HCT116 (cell line): Measurements from ENCODE around the gene TCAP. TPM values are rescaled to one million over a fixed set of nuclear protein-coding genes. Genes with fewer than 3 reads are reported as not detected.
A peak's percentile ranks its signal among the peaks of the same experiment; 100 is the strongest.

Source experiments
- ATAC-seq: fragments of 200-7000 bp; cut with Tn5 transposase; 2 replicates; pipeline ENCODE4 v1.9.1; 2020; ENCODE audit warnings: mild to moderate bottlenecking, moderate library complexity
- BruUV-seq: library from RNA; stranded (reverse); fragments of 400-500 nt; replicated peaks from 2 replicates; lab custom pipeline; 2021; lab: Mats Ljungman, UMichigan
- CTCF ChIA-PET: fragments of 300-600 bp; sonication (Branson Sonifier 250); formaldehyde crosslinking; loops from one replicate; lab custom pipeline; 2021; ENCODE audit warnings: antibody characterized with exemption; lab: Charles Lee
- POLR2A ChIA-PET: fragments of 300-600, 350-600 bp; sonication (Branson Sonifier 250); formaldehyde crosslinking; loops from one replicate; lab custom pipeline; 2021; ENCODE audit warnings: antibody characterized with exemption; lab: Charles Lee
- RAD21 ChIA-PET, 2 experiments: fragments of 300-600 bp; sonication (Branson Sonifier 250); formaldehyde crosslinking; loops; one replicate each; lab custom pipeline; 2023; ENCODE audit warnings: low total read pairs in 2 of 2; ENCODE audit not compliant: uncharacterized antibody in 2 of 2, unreplicated experiment in 2 of 2, low non-redundant PET in 1 of 2; lab: Charles Lee
- DNase-seq: peaks from one replicate; pipeline ENCODE4 v3.0.0-alpha.2; 2010; ENCODE audit warnings: low read depth, low spot score
- H2AFZ ChIP-seq: fragments of 200-600 bp; shearing (Covaris generic), sonication (generic); 2 replicates; pipeline ENCODE4 v1.6.1; 2017; ENCODE audit warnings: low read depth, mixed run types, mixed read lengths, antibody characterized with exemption, low read length; ENCODE audit not compliant: poor library complexity, severe bottlenecking
- H3K27ac ChIP-seq: 2 replicates; pipeline ENCODE4 v1.5.1; 2012; ENCODE audit warnings: low read depth, low read length
- H3K27me3 ChIP-seq: fragments of 200-600 bp; sonication (generic); 2 replicates; pipeline ENCODE4 v1.6.1; 2016; ENCODE audit warnings: mixed run types, low read length, mixed read lengths; ENCODE audit not compliant: insufficient read depth
- H3K36me3 ChIP-seq, 2 experiments: fragments of 200-500 bp in 1 of 2; fragments of 200-600 bp in 1 of 2; sonication (Bioruptor generic) in 1 of 2; sonication (generic) in 1 of 2; 2 replicates each; pipeline versions ENCODE4 v1.5.1 to v1.6.1; 2014 to 2016; ENCODE audit warnings: low read length in 2 of 2, inconsistent platforms in 1 of 2, mixed read lengths in 1 of 2, mixed run types in 1 of 2; ENCODE audit not compliant: insufficient read depth in 2 of 2, control insufficient read depth in 1 of 2
- H3K4me1 ChIP-seq, 2 experiments: fragments of 200-600 bp in 1 of 2; sonication (generic) in 1 of 2; 2 replicates each; pipeline versions ENCODE4 v1.5.1 to v1.6.1; 2012 to 2017; ENCODE audit warnings: low read length in 2 of 2, inconsistent platforms in 1 of 2, mild to moderate bottlenecking in 1 of 2, mixed read lengths in 1 of 2, mixed run types in 1 of 2, moderate library complexity in 1 of 2; ENCODE audit not compliant: insufficient read depth in 2 of 2, control insufficient read depth in 1 of 2
- H3K4me2 ChIP-seq: fragments of 200-600 bp; sonication (generic); 2 replicates; pipeline ENCODE4 v1.6.1; 2017; ENCODE audit warnings: mixed run types, low read length, mixed read lengths
- H3K4me3 ChIP-seq, 2 experiments: fragments of 200-600 bp in 1 of 2; sonication (generic) in 1 of 2; replicated peaks in 1 of 2; 2 replicates each; pipeline ENCODE4 v1.5.1; 2011 to 2016; ENCODE audit warnings: low read length in 2 of 2, control low read depth in 1 of 2, low read depth in 1 of 2, mild to moderate bottlenecking in 1 of 2, mixed read lengths in 1 of 2, mixed run types in 1 of 2
- H3K79me2 ChIP-seq: fragments of 200-600 bp; sonication (generic); 2 replicates; pipeline ENCODE4 v1.6.1; 2017; ENCODE audit warnings: mild to moderate bottlenecking, mixed run types, low read length, moderate library complexity, mixed read lengths; ENCODE audit not compliant: insufficient read depth
- H3K9ac ChIP-seq: fragments of 200-600 bp; sonication (generic); 2 replicates; pipeline ENCODE4 v1.6.1; 2016; ENCODE audit warnings: low read length, mixed read lengths
- H3K9me2 ChIP-seq: fragments of 200-600 bp; sonication (generic), shearing (Covaris generic); 2 replicates; pipeline ENCODE4 v1.6.1; 2017; ENCODE audit warnings: mixed run types, mild to moderate bottlenecking, moderate library complexity; ENCODE audit not compliant: insufficient read depth
- H3K9me3 ChIP-seq, 2 experiments: fragments of 200-500 bp in 1 of 2; fragments of 200-600 bp in 1 of 2; sonication (Bioruptor generic) in 1 of 2; sonication (generic) in 1 of 2; 2 replicates each; pipeline ENCODE4 v1.6.1; 2014 to 2017; ENCODE audit warnings: low read length in 2 of 2, mixed read lengths in 2 of 2, inconsistent platforms in 1 of 2, low read depth in 1 of 2, mild to moderate bottlenecking in 1 of 2, mixed run types in 1 of 2, moderate library complexity in 1 of 2; ENCODE audit not compliant: control insufficient read depth in 1 of 2, insufficient read depth in 1 of 2
- H4K20me1 ChIP-seq: fragments of 200-600 bp; sonication (generic), shearing (Covaris generic); 2 replicates; pipeline ENCODE4 v1.6.1; 2017; ENCODE audit warnings: mixed run types, mild to moderate bottlenecking, moderate library complexity; ENCODE audit not compliant: insufficient read depth
- CBX3 ChIP-seq: IDR thresholded peaks from 2 replicates; pipeline ENCODE4 v1.6.1; 2012; ENCODE audit warnings: low read depth
- CEBPB ChIP-seq: IDR thresholded peaks from 2 replicates; pipeline ENCODE4 v1.6.1; 2012; ENCODE audit warnings: low read depth
- EGR1 ChIP-seq: IDR thresholded peaks from 2 replicates; pipeline ENCODE4 v1.6.1; 2012; ENCODE audit warnings: low read depth
- ELF1 ChIP-seq: IDR thresholded peaks from 2 replicates; pipeline ENCODE4 v1.6.1; 2012; ENCODE audit warnings: low read depth, borderline replicate concordance
- EZH2 ChIP-seq: fragments of 200-600 bp; sonication (generic); IDR thresholded peaks from 2 replicates; pipeline ENCODE4 v1.6.1; 2017; ENCODE audit warnings: antibody characterized with exemption, mixed run types
- EZH2phosphoT487 ChIP-seq: fragments of 200-600 bp; IDR thresholded peaks from 2 replicates; pipeline ENCODE4 v1.6.1; 2018; ENCODE audit warnings: antibody characterized with exemption, borderline replicate concordance
- FOSL1 ChIP-seq: IDR thresholded peaks from 2 replicates; pipeline ENCODE4 v1.6.1; 2012; ENCODE audit warnings: low read depth
- JUND ChIP-seq: IDR thresholded peaks from 2 replicates; pipeline ENCODE4 v1.6.1; 2012
- POLR2A ChIP-seq: IDR thresholded peaks from 2 replicates; pipeline ENCODE4 v1.7.0; 2011; ENCODE audit warnings: borderline replicate concordance; ENCODE audit not compliant: insufficient read depth, insufficient read length; ENCODE audit errors: extremely low read depth
- POLR2AphosphoS5 ChIP-seq: IDR thresholded peaks from 2 replicates; pipeline ENCODE4 v1.6.1; 2011; ENCODE audit warnings: mild to moderate bottlenecking, low read depth, low read length, moderate library complexity
- RAD21 ChIP-seq: IDR thresholded peaks from 2 replicates; pipeline ENCODE4 v1.6.1; 2012; ENCODE audit warnings: low read depth, mild to moderate bottlenecking
- SIN3A ChIP-seq: IDR thresholded peaks from 2 replicates; pipeline ENCODE4 v1.6.1; 2012; ENCODE audit warnings: low read depth
- TCF7L2 ChIP-seq: IDR thresholded peaks from 2 replicates; pipeline ENCODE4 v1.7.0; 2011; ENCODE audit warnings: borderline replicate concordance, inconsistent platforms; ENCODE audit not compliant: insufficient read depth, insufficient read length; ENCODE audit errors: extremely low read depth
- YY1 ChIP-seq: IDR thresholded peaks from 2 replicates; pipeline ENCODE4 v1.6.1; 2011; ENCODE audit warnings: low read length, low read depth, moderate library complexity, mild to moderate bottlenecking; ENCODE audit not compliant: insufficient replicate concordance; ENCODE audit errors: extremely low read depth
- ZNF274 ChIP-seq: fragments of 200-500 bp; sonication (Bioruptor generic); IDR thresholded peaks from 2 replicates; pipeline ENCODE4 v1.6.1; 2014; ENCODE audit warnings: mild to moderate bottlenecking, low read depth, low read length, inconsistent platforms
- intact Hi-C: fragments of 100-400 bp; cut with micrococcal nuclease; formaldehyde crosslinking; loops from 2 replicates; pipeline ENCODE4 v1.10.0; 2022
- total RNA-seq: library from RNA; stranded (reverse); gene quantifications from one replicate; pipeline ENCODE4 v1.2.1, GENCODE V29; 2021; ENCODE audit not compliant: unreplicated experiment
- TF ChIP-seq, protein P1 (sequence below), 3 experiments: fragments of 200-600 bp in 1 of 3; sonication (generic) in 1 of 3; IDR thresholded peaks in 2 of 3; conservative IDR thresholded peaks in 1 of 3; 2 replicates each; pipeline ENCODE4 v1.5.1; 2012 to 2017; ENCODE audit warnings: low read depth in 2 of 3, low read length in 2 of 3, antibody characterized with exemption in 1 of 3, borderline replicate concordance in 1 of 3, control low read depth in 1 of 3, mild to moderate bottlenecking in 1 of 3, mixed read lengths in 1 of 3, mixed run types in 1 of 3, moderate library complexity in 1 of 3; ENCODE audit not compliant: insufficient read depth in 1 of 3
- TF ChIP-seq, protein P2 (sequence below): IDR thresholded peaks from 2 replicates; pipeline ENCODE4 v1.6.1; 2012; ENCODE audit warnings: low read depth
- TF ChIP-seq, protein P3 (sequence below): IDR thresholded peaks from 2 replicates; pipeline ENCODE4 v1.6.1; 2012

TCAP gene
- total RNA-seq, 1 experiment from 2014 or later = 1.5 TPM

DNA sequence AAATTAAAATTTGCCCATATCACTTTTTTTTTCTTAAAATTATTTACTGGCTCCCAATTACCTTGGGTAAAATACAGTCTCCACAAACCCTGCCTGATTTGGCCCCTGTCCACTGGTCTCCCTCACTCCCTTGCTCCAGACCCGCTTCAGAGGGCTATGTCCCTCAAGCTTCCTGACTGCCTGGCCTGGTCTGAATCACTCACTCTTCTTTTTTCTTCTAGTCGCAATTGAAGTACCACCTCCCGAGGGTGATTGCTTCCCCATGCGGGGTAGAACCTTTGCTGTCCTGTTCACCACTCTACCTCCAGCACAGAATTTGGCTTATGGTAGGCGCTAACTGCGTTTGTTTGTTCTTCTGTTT lies 23.3 kb downstream of the TCAP start:
- ChIA-PET CTCF (interaction anchor here (1.0 to 2.4 kb wide), 9 partner anchors 17 to 706 kb away, joined by 3 to 9 read pairs (median 4); no protein-coding TSS in a partner anchor), POLR2A (interaction anchor here (0.9 to 2.1 kb wide), 3 partner anchors 11 to 41 kb away, joined by 3 to 16 read pairs (median 6); partner anchors contain the start of genes ERBB2 and MIEN1), RAD21 (interaction anchor here in 1 of 2 experiments (1.1 kb wide), 1 partner anchor 42 kb away, joined by 3 read pairs; the partner anchor contains the start of gene MIEN1)
- H3K4me2 ChIP-seq = peak overlapping the region; percentile 91
- no peaks in the 10 kb centered on the region for H3K9me2 ChIP-seq
- intact Hi-C loops = no loop called here
- ATAC-seq = no peak
- H3K27me3 ChIP-seq = no peaks in the 10 kb centered on the region
- H3K4me1 ChIP-seq = peaks cover 10 to 19% of the 10 kb centered on the region in 2 experiments; a peak in 3 of 4 replicates
- no peaks in the 10 kb centered on the region for H3K36me3 ChIP-seq
- H4K20me1 ChIP-seq = no peaks in the 10 kb centered on the region
- H3K9ac ChIP-seq = peak overlapping the region; percentile 77
- TSS peak; percentile 94 for BruUV-seq
- TF ChIP-seq, protein P1, sequence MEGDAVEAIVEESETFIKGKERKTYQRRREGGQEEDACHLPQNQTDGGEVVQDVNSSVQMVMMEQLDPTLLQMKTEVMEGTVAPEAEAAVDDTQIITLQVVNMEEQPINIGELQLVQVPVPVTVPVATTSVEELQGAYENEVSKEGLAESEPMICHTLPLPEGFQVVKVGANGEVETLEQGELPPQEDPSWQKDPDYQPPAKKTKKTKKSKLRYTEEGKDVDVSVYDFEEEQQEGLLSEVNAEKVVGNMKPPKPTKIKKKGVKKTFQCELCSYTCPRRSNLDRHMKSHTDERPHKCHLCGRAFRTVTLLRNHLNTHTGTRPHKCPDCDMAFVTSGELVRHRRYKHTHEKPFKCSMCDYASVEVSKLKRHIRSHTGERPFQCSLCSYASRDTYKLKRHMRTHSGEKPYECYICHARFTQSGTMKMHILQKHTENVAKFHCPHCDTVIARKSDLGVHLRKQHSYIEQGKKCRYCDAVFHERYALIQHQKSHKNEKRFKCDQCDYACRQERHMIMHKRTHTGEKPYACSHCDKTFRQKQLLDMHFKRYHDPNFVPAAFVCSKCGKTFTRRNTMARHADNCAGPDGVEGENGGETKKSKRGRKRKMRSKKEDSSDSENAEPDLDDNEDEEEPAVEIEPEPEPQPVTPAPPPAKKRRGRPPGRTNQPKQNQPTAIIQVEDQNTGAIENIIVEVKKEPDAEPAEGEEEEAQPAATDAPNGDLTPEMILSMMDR (IDR thresholded peaks at IDR 0.05 in 2 of 3, conservative IDR thresholded peaks at IDR 0.05 in 1 of 3; ENCODE audit: borderline replicate concordance in 1 of 3, insufficient read depth in 1 of 3, low read depth in 2 of 3, low read length in 2 of 3) = no peak
- TF ChIP-seq FOSL1 = no peak
- TF ChIP-seq EZH2 = no peak
- no peak for TF ChIP-seq EGR1
- TF ChIP-seq POLR2AphosphoS5 = no peak
- TF ChIP-seq RAD21 = no peak
- TF ChIP-seq, protein P2, sequence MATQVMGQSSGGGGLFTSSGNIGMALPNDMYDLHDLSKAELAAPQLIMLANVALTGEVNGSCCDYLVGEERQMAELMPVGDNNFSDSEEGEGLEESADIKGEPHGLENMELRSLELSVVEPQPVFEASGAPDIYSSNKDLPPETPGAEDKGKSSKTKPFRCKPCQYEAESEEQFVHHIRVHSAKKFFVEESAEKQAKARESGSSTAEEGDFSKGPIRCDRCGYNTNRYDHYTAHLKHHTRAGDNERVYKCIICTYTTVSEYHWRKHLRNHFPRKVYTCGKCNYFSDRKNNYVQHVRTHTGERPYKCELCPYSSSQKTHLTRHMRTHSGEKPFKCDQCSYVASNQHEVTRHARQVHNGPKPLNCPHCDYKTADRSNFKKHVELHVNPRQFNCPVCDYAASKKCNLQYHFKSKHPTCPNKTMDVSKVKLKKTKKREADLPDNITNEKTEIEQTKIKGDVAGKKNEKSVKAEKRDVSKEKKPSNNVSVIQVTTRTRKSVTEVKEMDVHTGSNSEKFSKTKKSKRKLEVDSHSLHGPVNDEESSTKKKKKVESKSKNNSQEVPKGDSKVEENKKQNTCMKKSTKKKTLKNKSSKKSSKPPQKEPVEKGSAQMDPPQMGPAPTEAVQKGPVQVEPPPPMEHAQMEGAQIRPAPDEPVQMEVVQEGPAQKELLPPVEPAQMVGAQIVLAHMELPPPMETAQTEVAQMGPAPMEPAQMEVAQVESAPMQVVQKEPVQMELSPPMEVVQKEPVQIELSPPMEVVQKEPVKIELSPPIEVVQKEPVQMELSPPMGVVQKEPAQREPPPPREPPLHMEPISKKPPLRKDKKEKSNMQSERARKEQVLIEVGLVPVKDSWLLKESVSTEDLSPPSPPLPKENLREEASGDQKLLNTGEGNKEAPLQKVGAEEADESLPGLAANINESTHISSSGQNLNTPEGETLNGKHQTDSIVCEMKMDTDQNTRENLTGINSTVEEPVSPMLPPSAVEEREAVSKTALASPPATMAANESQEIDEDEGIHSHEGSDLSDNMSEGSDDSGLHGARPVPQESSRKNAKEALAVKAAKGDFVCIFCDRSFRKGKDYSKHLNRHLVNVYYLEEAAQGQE = no peak
- TF ChIP-seq EZH2phosphoT487 = no peak
- no peak for TF ChIP-seq SIN3A
- TF ChIP-seq CBX3 = no peak
- TF ChIP-seq, protein P3, sequence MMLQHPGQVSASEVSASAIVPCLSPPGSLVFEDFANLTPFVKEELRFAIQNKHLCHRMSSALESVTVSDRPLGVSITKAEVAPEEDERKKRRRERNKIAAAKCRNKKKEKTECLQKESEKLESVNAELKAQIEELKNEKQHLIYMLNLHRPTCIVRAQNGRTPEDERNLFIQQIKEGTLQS = no peak
- TF ChIP-seq YY1 = no peak
- no peak for TF ChIP-seq ZNF274
- no peak for TF ChIP-seq POLR2A
- no peak for TF ChIP-seq CEBPB
- TF ChIP-seq ELF1 = no peak
- no peak for TF ChIP-seq TCF7L2
- TF ChIP-seq JUND = no peak
- TF ChIP-seq, all 23 proteins: peak for 0
- Histone ChIP-seq H2AFZ (peak overlapping the region; percentile 40), H3K9me3 (no peaks in the 10 kb centered on the region), H3K27ac (peak overlapping the region; percentile 95), H3K79me2 (no peaks in the 10 kb centered on the region), H3K4me3 (peak overlapping the region; percentile 84 to 89)
- no peak for DNase-seq
